Measurements from ENCODE around the gene SPRN.

- TF ChIP-seq CTCF (IDR thresholded peaks at IDR 0.05) (no peak), POLR2AphosphoS5 (IDR thresholded peaks at IDR 0.05; ENCODE audit: insufficient read depth in 1 of 2, low read depth in 1 of 2) (no peak)
These were observed 34.5 kb upstream of the SPRN start for GRCh38 chr10:133458710-133459453.
